ENCODE measurements around the gene RBM5.

GRCh38 chr3:50090984-50091383 lies 2.3 kb downstream of the RBM5 start:
- TF ChIP-seq CTCF (conservative IDR thresholded peaks at IDR 0.05) = no peak
- no peak for TF ChIP-seq ZFX (IDR thresholded peaks at IDR 0.05)

All from C4-2B (cell line).